CD4-positive, alpha-beta T cell treated with Interleukin-21 for 1 hour (primary cell): ENCODE measurements around the gene NELL1.
"Not testable (repeated sequence)": the region's sequence is repeated elsewhere in the genome, so short reads cannot be mapped to it uniquely, and the experiment has no call there.

ENCODE experiments used
- DNase-seq: peaks from one replicate; pipeline ENCODE4 v3.0.0-alpha.2; 2020

NELL1 gene

GRCh38 chr11:20771681-20772080, 102.3 kb downstream of the NELL1 start:
- no peak for DNase-seq

- no peak for DNase-seq
Observed at GRCh38 chr11:20775331-20775730, 105.9 kb downstream of the NELL1 start.

- DNase-seq, result no peak
Observed at GRCh38 chr11:20782775-20783174, 113.4 kb downstream of the NELL1 start.

GRCh38 chr11:20783220-20783619, 113.8 kb downstream of the NELL1 start:
- DNase-seq, result no peak

- DNase-seq, result no peak
Observed at GRCh38 chr11:20790622-20791021, 121.2 kb downstream of the NELL1 start.

- no peak for DNase-seq
Observed at GRCh38 chr11:20795005-20795404, 125.6 kb downstream of the NELL1 start.

GRCh38 chr11:20808328-20808727, 138.9 kb downstream of the NELL1 start:
- DNase-seq, result no peak

- DNase-seq, result no peak
Observed at GRCh38 chr11:20821046-20821445, 151.7 kb downstream of the NELL1 start.

GRCh38 chr11:20821470-20821869, 152.1 kb downstream of the NELL1 start:
- no peak for DNase-seq

- DNase-seq, result no peak
Observed at GRCh38 chr11:20824773-20825172, 155.4 kb downstream of the NELL1 start.

GRCh38 chr11:20835561-20835960, 166.2 kb downstream of the NELL1 start:
- no peak for DNase-seq

GRCh38 chr11:20839231-20839630, 169.8 kb downstream of the NELL1 start:
- no peak for DNase-seq

- no peak for DNase-seq
Observed at GRCh38 chr11:20840341-20840740, 171.0 kb downstream of the NELL1 start.

GRCh38 chr11:20844216-20844615, 174.8 kb downstream of the NELL1 start:
- DNase-seq, result no peak

GRCh38 chr11:20844630-20845029, 175.2 kb downstream of the NELL1 start:
- DNase-seq, result no peak

- DNase-seq, result no peak
Observed at GRCh38 chr11:20854215-20854955, 185.0 kb downstream of the NELL1 start.

- no peak for DNase-seq
Observed at GRCh38 chr11:20861322-20861721, 191.9 kb downstream of the NELL1 start.

- not testable (repeated sequence) for DNase-seq
Observed at GRCh38 chr11:20862263-20862662, 192.9 kb downstream of the NELL1 start.

- DNase-seq, result no peak
Observed at GRCh38 chr11:20864628-20865027, 195.2 kb downstream of the NELL1 start.

- no peak for DNase-seq
Observed at GRCh38 chr11:20865161-20865560, 195.8 kb downstream of the NELL1 start.

- no peak for DNase-seq
Observed at GRCh38 chr11:20869123-20869522, 199.7 kb downstream of the NELL1 start.

GRCh38 chr11:20873054-20873453, 203.7 kb downstream of the NELL1 start:
- DNase-seq, result no peak

- no peak for DNase-seq
Observed at GRCh38 chr11:20874358-20874757, 205.0 kb downstream of the NELL1 start.

- no peak for DNase-seq
Observed at GRCh38 chr11:20875889-20876288, 206.5 kb downstream of the NELL1 start.

- no peak for DNase-seq
Observed at GRCh38 chr11:20876738-20877137, 207.4 kb downstream of the NELL1 start.
